Parathyroid adenoma (tissue), 2 donors: ENCODE results near the gene MAPT.

Experiments
- H2AFZ ChIP-seq: fragments of 300-600 bp; sonication (generic); one replicate; pipeline ENCODE4 v1.7.0; 2017; ENCODE audit warnings: antibody characterized with exemption, mild to moderate bottlenecking
- H3K27ac ChIP-seq: fragments of 300-600 bp; sonication (generic); one replicate; pipeline ENCODE4 v1.7.0; 2017
- H3K27me3 ChIP-seq: fragments of 300-600 bp; sonication (generic); one replicate; pipeline ENCODE4 v1.7.0; 2017; ENCODE audit warnings: low read length; ENCODE audit not compliant: control insufficient read depth, insufficient read depth
- H3K36me3 ChIP-seq: fragments of 300-600 bp; sonication (generic); one replicate; pipeline ENCODE4 v1.7.0; 2017; ENCODE audit warnings: low read length; ENCODE audit not compliant: control insufficient read depth, insufficient read depth
- H3K4me1 ChIP-seq: fragments of 300-600 bp; sonication (generic); one replicate; pipeline ENCODE4 v1.7.0; 2017; ENCODE audit warnings: control low read depth
- H3K4me2 ChIP-seq: fragments of 300-600 bp; sonication (generic); one replicate; pipeline ENCODE4 v1.7.0; 2017; ENCODE audit warnings: low read length
- H3K4me3 ChIP-seq: fragments of 300-600 bp; sonication (generic); one replicate; pipeline ENCODE4 v1.7.0; 2017; ENCODE audit warnings: low read depth, low read length
- H3K79me2 ChIP-seq: fragments of 300-600 bp; sonication (generic); one replicate; pipeline ENCODE4 v1.7.0; 2017; ENCODE audit warnings: control low read depth
- H3K9ac ChIP-seq: fragments of 300-600 bp; sonication (generic); one replicate; pipeline ENCODE4 v1.7.0; 2017; ENCODE audit warnings: mild to moderate bottlenecking
- H3K9me3 ChIP-seq: fragments of 300-600 bp; sonication (generic); one replicate; pipeline ENCODE4 v1.7.0; 2017; ENCODE audit warnings: low read length; ENCODE audit not compliant: control insufficient read depth
- CTCF ChIP-seq: fragments of 300-600 bp; sonication (generic); IDR thresholded peaks from one replicate; pipeline ENCODE4 v1.7.0; 2017; ENCODE audit warnings: antibody characterized with exemption, mild to moderate bottlenecking
- donor health status: primary hyperparathyroidism.

The MAPT gene

DNA sequence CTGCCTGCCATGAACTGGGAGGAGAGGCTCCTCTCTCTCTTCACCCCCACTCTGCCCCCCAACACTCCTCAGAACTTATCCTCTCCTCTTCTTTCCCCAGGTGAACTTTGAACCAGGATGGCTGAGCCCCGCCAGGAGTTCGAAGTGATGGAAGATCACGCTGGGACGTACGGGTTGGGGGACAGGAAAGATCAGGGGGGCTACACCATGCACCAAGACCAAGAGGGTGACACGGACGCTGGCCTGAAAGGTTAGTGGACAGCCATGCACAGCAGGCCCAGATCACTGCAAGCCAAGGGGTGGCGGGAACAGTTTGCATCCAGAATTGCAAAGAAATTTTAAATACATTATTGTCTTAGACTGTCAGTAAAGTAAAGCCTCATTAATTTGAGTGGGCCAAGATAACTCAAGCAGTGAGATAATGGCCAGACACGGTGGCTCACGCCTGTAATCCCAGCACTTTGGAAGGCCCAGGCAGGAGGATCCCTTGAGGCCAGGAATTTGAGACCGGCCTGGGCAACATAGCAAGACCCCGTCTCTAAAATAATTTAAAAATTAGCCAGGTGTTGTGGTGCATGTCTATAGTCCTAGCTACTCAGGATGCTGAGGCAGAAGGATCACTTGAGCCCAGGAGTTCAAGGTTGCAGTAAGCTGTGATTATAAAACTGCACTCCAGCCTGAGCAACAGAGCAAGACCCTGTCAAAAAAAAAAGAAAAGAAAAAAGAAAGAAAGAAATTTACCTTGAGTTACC is 68.0 kb downstream of the MAPT start:
- Histone ChIP-seq H3K4me1 (no peaks in the 10 kb centered on the region), H3K4me2 (no peak overlapping the region), H2AFZ (no peak overlapping the region), H3K79me2 (peaks cover under 1% of the 10 kb centered on the region), H3K9me3 (no peaks in the 10 kb centered on the region), H3K9ac (no peak overlapping the region), H3K27me3 (no peaks in the 10 kb centered on the region), H3K4me3 (no peak overlapping the region), H3K36me3 (no peaks in the 10 kb centered on the region), H3K27ac (no peak overlapping the region)
- no peak for TF ChIP-seq CTCF

DNA sequence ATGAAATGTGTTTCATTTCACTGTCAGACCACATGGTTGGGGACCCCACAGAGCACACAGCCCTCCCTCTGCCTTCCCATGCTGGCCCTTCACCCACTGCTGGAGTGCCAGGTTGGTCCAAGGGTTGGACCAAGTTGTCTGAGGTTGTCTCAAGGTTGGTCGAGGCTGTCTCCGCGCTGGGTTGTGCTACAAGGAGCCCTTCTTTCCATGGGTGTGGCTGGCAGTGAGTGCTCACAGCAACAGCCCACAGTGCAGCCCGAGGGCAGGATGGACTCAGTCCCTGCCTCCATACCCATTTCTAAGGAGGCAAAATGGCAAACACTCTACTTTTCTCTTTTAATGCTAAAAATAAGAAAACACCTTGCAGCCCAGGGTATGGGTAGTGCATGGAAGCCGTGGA is 68.9 kb downstream of the MAPT start:
- H3K79me2 ChIP-seq = no peaks in the 10 kb centered on the region
- H2AFZ ChIP-seq = no peak overlapping the region
- H3K27me3 ChIP-seq = no peaks in the 10 kb centered on the region
- H3K9me3 ChIP-seq = no peaks in the 10 kb centered on the region
- no peaks in the 10 kb centered on the region for H3K36me3 ChIP-seq
- no peak for TF ChIP-seq CTCF
- H3K4me1 ChIP-seq = no peaks in the 10 kb centered on the region
- no peak overlapping the region for H3K4me3 ChIP-seq
- H3K27ac ChIP-seq = no peak overlapping the region
- no peak overlapping the region for H3K9ac ChIP-seq
- H3K4me2 ChIP-seq = no peak overlapping the region

DNA sequence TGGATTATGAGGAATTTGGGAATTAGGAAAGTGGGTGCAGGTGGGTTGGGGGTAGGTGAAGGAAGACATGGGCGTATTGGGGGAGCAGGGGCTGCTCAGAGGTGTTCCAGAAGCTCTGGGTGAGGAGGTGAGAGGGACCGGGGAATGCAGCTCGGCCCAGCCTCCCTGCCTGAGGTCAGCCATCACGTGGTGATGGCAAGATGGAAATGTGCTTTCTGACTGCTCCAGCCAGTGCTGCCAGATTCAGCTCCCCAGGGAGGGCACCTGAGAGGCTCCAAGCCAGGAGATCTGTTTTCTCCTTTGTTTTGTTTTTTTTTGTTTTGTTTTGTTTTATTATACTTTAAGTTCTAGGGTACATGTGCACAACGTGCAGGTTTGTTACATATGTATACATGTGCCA is 69.5 kb downstream of the MAPT start:
- H3K9me3 ChIP-seq = no peaks in the 10 kb centered on the region
- H3K27ac ChIP-seq = no peak overlapping the region
- H3K4me2 ChIP-seq = no peak overlapping the region
- H3K4me1 ChIP-seq = no peaks in the 10 kb centered on the region
- no peak overlapping the region for H3K4me3 ChIP-seq
- no peak for TF ChIP-seq CTCF
- H3K79me2 ChIP-seq = no peaks in the 10 kb centered on the region
- no peak overlapping the region for H3K9ac ChIP-seq
- no peak overlapping the region for H2AFZ ChIP-seq
- no peaks in the 10 kb centered on the region for H3K36me3 ChIP-seq
- H3K27me3 ChIP-seq = no peaks in the 10 kb centered on the region

- Histone ChIP-seq H3K27me3 (no peaks in the 10 kb centered on the region), H3K79me2 (no peaks in the 10 kb centered on the region), H3K36me3 (no peaks in the 10 kb centered on the region), H3K9ac (no peak overlapping the region), H3K4me2 (no peak overlapping the region), H3K4me1 (no peaks in the 10 kb centered on the region), H2AFZ (no peak overlapping the region), H3K9me3 (no peaks in the 10 kb centered on the region), H3K27ac (no peak overlapping the region), H3K4me3 (no peak overlapping the region)
- no peak for TF ChIP-seq CTCF
These were observed 70.3 kb downstream of the MAPT start for GRCh38 chr17:45964634-45965033.

DNA sequence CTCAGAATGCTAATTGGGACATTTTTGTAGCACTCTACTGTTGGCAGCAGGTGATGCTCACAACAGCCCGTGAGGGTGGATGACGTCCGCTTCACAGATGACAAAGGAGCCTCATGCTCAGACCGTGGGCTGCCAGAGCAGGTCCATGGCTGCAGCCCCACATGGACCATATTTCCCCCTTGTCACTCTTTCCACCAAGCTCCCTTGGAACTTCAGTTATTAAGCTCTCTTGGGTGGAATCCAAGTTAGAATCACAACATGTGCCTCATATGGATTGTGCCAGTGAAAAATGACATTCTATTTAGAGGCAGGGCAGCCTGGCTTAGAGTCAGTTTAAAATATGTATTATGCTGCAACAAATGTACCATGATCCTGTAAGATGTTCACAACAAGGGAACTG is 71.5 kb downstream of the MAPT start:
- Histone ChIP-seq H3K36me3 (no peaks in the 10 kb centered on the region), H3K27me3 (no peaks in the 10 kb centered on the region), H3K4me2 (no peak overlapping the region), H2AFZ (no peak overlapping the region), H3K9me3 (no peaks in the 10 kb centered on the region), H3K4me1 (no peaks in the 10 kb centered on the region), H3K4me3 (no peak overlapping the region), H3K9ac (no peak overlapping the region), H3K79me2 (peaks cover 2% of the 10 kb centered on the region), H3K27ac (no peak overlapping the region)
- TF ChIP-seq CTCF = no peak
